CD4-positive, CD25-positive, alpha-beta regulatory T cell (primary cell): Measurements from ENCODE around the gene PCCA. TPM values are rescaled to one million over a fixed set of nuclear protein-coding genes. Genes with fewer than 3 reads are reported as not detected.

Experiments
- ATAC-seq, 2 donors: fragments of 150-1000 bp; cut with Tn5 transposase; one replicate each; pipeline ENCODE4 v1.10.0; 2021; ENCODE audit warnings: low read depth in 2 of 2, moderate number of reproducible peaks in 2 of 2, moderate library complexity in 1 of 2
- DNase-seq, 3 donors: peaks; one replicate each; pipeline versions ENCODE4 v3.0.0 to v3.0.0-alpha.2; 2012 to 2022; ENCODE audit warnings: mixed read lengths in 1 of 3
- H3K27ac ChIP-seq: one replicate; pipeline ENCODE4 v1.7.0; 2013; ENCODE audit warnings: mild to moderate bottlenecking, low read length; ENCODE audit not compliant: insufficient read depth, poor library complexity, severe bottlenecking
- H3K27me3 ChIP-seq: one replicate; pipeline ENCODE4 v1.7.0; 2013; ENCODE audit warnings: low read length; ENCODE audit not compliant: control insufficient read depth, insufficient read depth
- H3K36me3 ChIP-seq: one replicate; pipeline ENCODE4 v1.7.0; 2013; ENCODE audit warnings: mild to moderate bottlenecking, low read length, moderate library complexity; ENCODE audit not compliant: control insufficient read depth, insufficient read depth
- H3K4me1 ChIP-seq: 2 replicates; pipeline ENCODE4 v1.7.0; 2013; ENCODE audit warnings: mild to moderate bottlenecking, low read length; ENCODE audit not compliant: insufficient read depth, control insufficient read depth, poor library complexity, severe bottlenecking
- H3K4me3 ChIP-seq: one replicate; pipeline ENCODE4 v1.7.0; 2013; ENCODE audit warnings: low read depth, mild to moderate bottlenecking, low read length, moderate library complexity
- H3K9me3 ChIP-seq, 2 experiments: 1 replicate in 1 of 2; 2 replicates in 1 of 2; pipeline ENCODE4 v1.7.0; 2013; ENCODE audit warnings: low read length in 2 of 2, mild to moderate bottlenecking in 1 of 2, moderate library complexity in 1 of 2; ENCODE audit not compliant: control insufficient read depth in 2 of 2
- H3K27ac Mint-ChIP-seq, 3 donors: one replicate each; pipeline ENCODE4 v1.8.0; 2020 to 2022; ENCODE audit warnings: mild to moderate bottlenecking in 3 of 3, mixed read lengths in 3 of 3, moderate library complexity in 2 of 3
- H3K27me3 Mint-ChIP-seq: one replicate; pipeline ENCODE4 v1.8.0; 2022; ENCODE audit warnings: mild to moderate bottlenecking, mixed read lengths
- H3K36me3 Mint-ChIP-seq: one replicate; pipeline ENCODE4 v1.8.0; 2020; ENCODE audit warnings: mixed read lengths
- H3K4me1 Mint-ChIP-seq, 4 donors: one replicate each; pipeline ENCODE4 v1.8.0; 2020 to 2022; ENCODE audit warnings: mixed read lengths in 4 of 4, mild to moderate bottlenecking in 1 of 4
- H3K4me3 Mint-ChIP-seq, 4 donors: one replicate each; pipeline ENCODE4 v1.8.0; 2020 to 2022; ENCODE audit warnings: mild to moderate bottlenecking in 4 of 4, mixed read lengths in 4 of 4, moderate library complexity in 3 of 4
- H3K9me3 Mint-ChIP-seq, 7 donors: one replicate each; pipeline ENCODE4 v1.8.0; 2020 to 2022; ENCODE audit warnings: mixed read lengths in 7 of 7, mild to moderate bottlenecking in 3 of 7, moderate library complexity in 2 of 7
- polyA plus RNA-seq, 4 donors: library from polyadenylated mRNA; unstranded; fragments of 300-500 nt; fragmentation: Illumina TruSeq; gene quantifications; one replicate each; pipeline ENCODE4 v1.2.3, GENCODE V29; 2021
- total RNA-seq: library from RNA; stranded (reverse); gene quantifications from one replicate; pipeline ENCODE4 v1.2.3, GENCODE V29; 2022

Gene PCCA
- total and polyA plus RNA-seq, 5 donors from 2014 or later: 8.0 to 14.8 (median 10.4) TPM

DNA sequence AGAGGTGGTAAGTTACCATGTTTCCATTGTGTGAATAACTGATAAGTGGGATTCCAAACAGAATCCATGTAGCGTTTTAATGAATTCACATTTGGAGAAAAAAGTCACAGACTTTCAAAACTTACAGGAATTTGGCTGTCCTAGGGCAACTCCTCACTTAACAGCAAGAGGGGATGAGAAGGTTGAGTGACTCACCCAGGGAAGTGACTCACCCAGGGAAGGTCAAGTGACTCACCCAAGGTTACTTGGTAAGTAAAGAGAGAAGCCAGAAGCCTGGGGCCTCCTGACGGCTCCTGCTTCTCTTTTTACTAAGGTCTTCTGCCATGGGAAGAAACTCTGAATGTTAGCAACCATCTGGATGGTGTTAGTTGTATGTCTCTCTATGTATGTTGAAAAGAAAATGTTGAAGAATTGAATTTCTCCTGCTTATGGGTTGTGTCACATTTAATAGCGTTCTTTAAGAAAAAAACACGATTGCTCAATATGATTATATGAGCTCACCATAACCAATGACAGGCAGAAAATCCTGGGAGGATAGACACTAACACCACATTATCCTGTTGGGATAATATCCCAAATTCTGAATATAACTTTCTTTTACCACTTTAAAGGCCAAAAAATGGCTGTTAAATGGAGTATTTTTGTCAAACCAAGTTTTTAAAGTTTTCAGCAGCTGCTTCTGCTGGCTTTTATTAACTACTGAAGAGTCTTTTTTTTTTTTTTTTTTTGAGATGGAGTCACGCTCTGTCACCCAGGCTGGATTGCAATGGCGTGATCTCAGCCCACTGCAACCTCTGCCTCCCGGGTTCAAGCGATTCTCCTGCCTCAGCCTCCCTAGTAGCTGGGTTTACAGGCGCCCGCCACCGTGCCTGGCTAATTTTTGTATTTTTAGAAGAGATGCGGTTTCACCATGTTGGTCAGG, 304.1 kb downstream of the PCCA start:
- DNase-seq (peak in 1 of 3 donors; percentile 72), ATAC-seq (peak; percentile 77 to 80)
- H3K4me1 Mint-ChIP-seq: peaks cover 5 to 32% (median 16%) of the 10 kb centered on the region in 4 donors
- peaks cover 7% of the 10 kb centered on the region for H3K4me1 ChIP-seq
- H3K27me3 ChIP-seq: no peaks in the 10 kb centered on the region
- no peak overlapping the region for H3K4me3 ChIP-seq
- H3K36me3 ChIP-seq: no peaks in the 10 kb centered on the region
- H3K27ac Mint-ChIP-seq: peak overlapping the region in 1 of 3 donors; percentile 88
- peaks cover 4% of the 10 kb centered on the region for H3K36me3 Mint-ChIP-seq
- no peak overlapping the region for H3K4me3 Mint-ChIP-seq
- no peaks in the 10 kb centered on the region for H3K27me3 Mint-ChIP-seq
- H3K9me3 Mint-ChIP-seq: peaks cover 0 to 2% (median 0%) of the 10 kb centered on the region in 7 donors
- H3K27ac ChIP-seq: no peak overlapping the region
- no peaks in the 10 kb centered on the region for H3K9me3 ChIP-seq

- ATAC-seq (peak; percentile 68), DNase-seq (peak in 2 of 3 donors; percentile 11 to 73)
- Histone ChIP-seq H3K27me3 (no peaks in the 10 kb centered on the region), H3K27ac (peak overlapping the region; percentile 2), H3K4me1 (peaks cover 7% of the 10 kb centered on the region), H3K9me3 (no peaks in the 10 kb centered on the region), H3K36me3 (no peaks in the 10 kb centered on the region), H3K4me3 (peak overlapping the region; percentile 10)
- peaks cover 4% of the 10 kb centered on the region for H3K36me3 Mint-ChIP-seq
- peaks cover 5 to 32% (median 16%) of the 10 kb centered on the region in 4 donors for H3K4me1 Mint-ChIP-seq
- H3K27me3 Mint-ChIP-seq: no peaks in the 10 kb centered on the region
- peak overlapping the region in 1 of 4 donors; percentile 4 for H3K4me3 Mint-ChIP-seq
- H3K9me3 Mint-ChIP-seq: peaks cover 0 to 2% (median 0%) of the 10 kb centered on the region in 7 donors
- peak overlapping the region in 1 of 3 donors; percentile 17 for H3K27ac Mint-ChIP-seq
These were observed 305.3 kb downstream of the PCCA start for GRCh38 chr13:100394005-100394695.

DNA sequence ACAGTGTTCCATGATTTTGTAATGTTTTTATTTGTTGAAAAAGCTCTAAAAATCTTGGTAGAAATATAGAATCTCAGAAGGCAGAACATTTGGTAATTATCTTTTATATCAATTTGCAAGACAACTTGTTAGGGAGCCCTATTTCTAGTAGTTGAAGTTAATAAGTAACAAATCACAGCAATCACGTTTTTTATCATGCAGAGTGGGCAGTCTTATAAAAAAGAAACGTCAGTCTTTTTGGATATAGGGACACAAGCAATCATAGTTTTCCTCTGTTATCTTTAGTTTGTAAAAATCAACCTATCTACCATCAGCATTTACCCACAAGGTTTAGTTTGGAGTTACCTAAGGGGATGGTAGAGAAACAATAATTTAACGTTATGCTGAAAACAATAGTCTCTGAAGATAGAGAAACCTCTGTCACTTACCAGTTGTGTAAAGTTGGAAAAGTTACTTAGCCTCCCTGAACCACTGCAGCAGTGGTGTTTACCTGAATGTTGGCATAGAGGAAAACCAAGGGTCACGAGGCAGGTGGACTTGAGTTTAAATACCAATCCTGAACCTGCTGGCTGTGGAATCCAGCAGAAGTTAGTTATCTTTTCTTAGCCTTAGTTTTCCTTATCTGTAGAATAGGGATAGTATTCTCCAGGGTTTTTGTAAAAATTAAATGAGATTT, 306.9 kb downstream of the PCCA start:
- H3K27ac Mint-ChIP-seq: no peak overlapping the region
- H3K27me3 ChIP-seq: no peaks in the 10 kb centered on the region
- H3K4me1 Mint-ChIP-seq: peaks cover 5 to 32% (median 16%) of the 10 kb centered on the region in 4 donors
- no peak overlapping the region for H3K4me3 ChIP-seq
- DNase-seq: no peak
- H3K27me3 Mint-ChIP-seq: no peaks in the 10 kb centered on the region
- peaks cover 6% of the 10 kb centered on the region for H3K36me3 Mint-ChIP-seq
- H3K4me3 Mint-ChIP-seq: no peak overlapping the region
- H3K9me3 Mint-ChIP-seq: peaks cover 0 to 4% (median 2%) of the 10 kb centered on the region in 7 donors
- H3K36me3 ChIP-seq: no peaks in the 10 kb centered on the region
- H3K9me3 ChIP-seq: no peaks in the 10 kb centered on the region
- H3K27ac ChIP-seq: no peak overlapping the region
- no peak for ATAC-seq
- H3K4me1 ChIP-seq: peaks cover 7% of the 10 kb centered on the region

DNA sequence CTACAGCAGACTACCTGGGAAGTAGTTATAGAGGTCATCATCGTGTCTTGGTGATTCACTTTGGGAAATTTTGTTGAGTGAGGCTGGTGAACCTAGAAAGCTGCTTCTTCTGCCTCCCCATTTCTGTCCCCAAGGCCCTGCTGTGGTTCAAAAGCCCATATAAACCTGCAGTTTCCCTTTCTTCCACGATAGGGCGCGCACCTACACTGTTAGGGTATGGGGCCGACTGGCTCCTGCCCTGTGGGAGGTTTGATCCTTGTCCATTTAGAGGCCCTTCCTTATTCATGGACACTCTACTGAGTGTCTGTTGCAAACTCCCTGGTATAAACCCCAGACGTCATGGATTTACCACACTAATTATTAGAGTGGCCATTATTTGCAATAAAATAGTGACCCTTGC, 307.9 kb downstream of the PCCA start:
- Histone ChIP-seq H3K4me3 (no peak overlapping the region), H3K4me1 (peaks cover 7% of the 10 kb centered on the region), H3K36me3 (no peaks in the 10 kb centered on the region), H3K9me3 (peaks cover 0 to 2% of the 10 kb centered on the region in 2 experiments), H3K27me3 (no peaks in the 10 kb centered on the region), H3K27ac (no peak overlapping the region)
- DNase-seq: no peak
- H3K36me3 Mint-ChIP-seq: peaks cover 9% of the 10 kb centered on the region
- H3K27me3 Mint-ChIP-seq: no peaks in the 10 kb centered on the region
- peaks cover 5 to 31% (median 16%) of the 10 kb centered on the region in 4 donors for H3K4me1 Mint-ChIP-seq
- H3K9me3 Mint-ChIP-seq: peaks cover under 1 to 8% (median 4%) of the 10 kb centered on the region in 7 donors
- no peak overlapping the region for H3K4me3 Mint-ChIP-seq
- H3K27ac Mint-ChIP-seq: peak overlapping the region in 1 of 3 donors; percentile 36
- ATAC-seq: no peak

DNA sequence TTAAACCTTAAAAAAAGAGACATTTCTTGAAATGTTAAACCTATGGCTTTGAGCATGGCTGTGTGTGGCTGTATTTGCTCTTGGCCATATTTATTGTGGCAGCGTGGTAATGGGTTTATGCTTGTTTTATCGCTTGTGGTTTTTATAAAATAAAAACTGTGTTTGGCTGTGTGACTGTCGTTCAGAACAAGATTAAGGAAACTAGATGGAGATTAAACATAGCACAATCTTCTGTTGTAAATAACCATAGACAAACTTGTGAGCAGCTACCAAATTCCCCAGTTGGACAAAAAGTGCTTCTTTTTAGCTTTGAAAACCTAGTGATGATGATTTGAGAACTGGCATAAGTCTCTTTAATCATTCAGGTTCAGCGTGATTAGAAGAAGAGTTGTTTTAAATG, 308.7 kb downstream of the PCCA start:
- H3K27ac Mint-ChIP-seq: no peak overlapping the region
- Histone ChIP-seq H3K27me3 (no peaks in the 10 kb centered on the region), H3K27ac (no peak overlapping the region), H3K4me1 (peaks cover 7% of the 10 kb centered on the region), H3K9me3 (peaks cover 0 to 4% of the 10 kb centered on the region in 2 experiments), H3K4me3 (no peak overlapping the region), H3K36me3 (no peaks in the 10 kb centered on the region)
- H3K9me3 Mint-ChIP-seq: peaks cover 2 to 13% (median 8%) of the 10 kb centered on the region in 7 donors
- H3K4me3 Mint-ChIP-seq: no peak overlapping the region
- H3K27me3 Mint-ChIP-seq: no peaks in the 10 kb centered on the region
- no peak for DNase-seq
- H3K4me1 Mint-ChIP-seq: peaks cover 4 to 24% (median 12%) of the 10 kb centered on the region in 4 donors
- peaks cover 11% of the 10 kb centered on the region for H3K36me3 Mint-ChIP-seq
- ATAC-seq: no peak

- H3K4me1 Mint-ChIP-seq: peaks cover 0 to 23% (median 9%) of the 10 kb centered on the region in 4 donors
- DNase-seq: no peak
- H3K27me3 Mint-ChIP-seq: no peaks in the 10 kb centered on the region
- Histone ChIP-seq H3K27me3 (no peaks in the 10 kb centered on the region), H3K4me1 (peaks cover 7% of the 10 kb centered on the region), H3K9me3 (peaks cover 0 to 4% of the 10 kb centered on the region in 2 experiments), H3K4me3 (no peak overlapping the region), H3K27ac (no peak overlapping the region), H3K36me3 (no peaks in the 10 kb centered on the region)
- no peak for ATAC-seq
- H3K27ac Mint-ChIP-seq: no peak overlapping the region
- H3K9me3 Mint-ChIP-seq: peaks cover 4 to 19% (median 11%) of the 10 kb centered on the region in 7 donors
- no peak overlapping the region for H3K4me3 Mint-ChIP-seq
- H3K36me3 Mint-ChIP-seq: peaks cover 17% of the 10 kb centered on the region
These were observed 309.5 kb downstream of the PCCA start for GRCh38 chr13:100398360-100398759.

GRCh38 chr13:100399455-100399854, 310.6 kb downstream of the PCCA start:
- Histone ChIP-seq H3K4me3 (no peak overlapping the region), H3K4me1 (peaks cover under 1% of the 10 kb centered on the region), H3K27me3 (no peaks in the 10 kb centered on the region), H3K36me3 (no peaks in the 10 kb centered on the region), H3K27ac (no peak overlapping the region), H3K9me3 (peaks cover 0 to 8% of the 10 kb centered on the region in 2 experiments)
- DNase-seq (no peak), ATAC-seq (no peak)
- peaks cover 27% of the 10 kb centered on the region for H3K36me3 Mint-ChIP-seq
- no peak overlapping the region for H3K4me3 Mint-ChIP-seq
- H3K4me1 Mint-ChIP-seq: peaks cover 0 to 12% (median 5%) of the 10 kb centered on the region in 4 donors
- peaks cover 5 to 28% (median 13%) of the 10 kb centered on the region in 7 donors for H3K9me3 Mint-ChIP-seq
- H3K27ac Mint-ChIP-seq: no peak overlapping the region
- no peaks in the 10 kb centered on the region for H3K27me3 Mint-ChIP-seq
